MCF 10A (cell line): ENCODE data around the gene GDF11. TPM values are rescaled to one million over a fixed set of nuclear protein-coding genes. Genes with fewer than 3 reads are reported as not detected.

Experiments
- BruUV-seq: library from RNA; stranded (reverse); fragments of 400-500 nt; replicated peaks from 2 replicates; lab custom pipeline; 2021; lab: Mats Ljungman, UMichigan
- CTCF ChIA-PET: fragments of 300-600 bp; sonication (Branson Sonifier 250); formaldehyde crosslinking; extraction: SDS; loops from one replicate; lab custom pipeline; 2021; ENCODE audit warnings: antibody characterized with exemption, inconsistent platforms; lab: Yijun Ruan, JAX
- POLR2A ChIA-PET: fragments of 300-600, 350-650 bp; sonication (Branson Sonifier 250); formaldehyde crosslinking; extraction: SDS; loops from one replicate; lab custom pipeline; 2020; ENCODE audit warnings: antibody characterized with exemption, inconsistent platforms; lab: Yijun Ruan, JAX
- DNase-seq: peaks from one replicate; pipeline ENCODE4 v3.0.0-alpha.2; 2018; ENCODE audit not compliant: unreplicated experiment
- H3K27ac Mint-ChIP-seq: one replicate; pipeline ENCODE4 v1.8.0; 2022; ENCODE audit warnings: mild to moderate bottlenecking, low read depth, mixed read lengths; ENCODE audit not compliant: unreplicated experiment
- H3K27me3 Mint-ChIP-seq: one replicate; pipeline ENCODE4 v1.8.0; 2022; ENCODE audit warnings: mixed read lengths; ENCODE audit not compliant: insufficient read depth, unreplicated experiment
- H3K36me3 Mint-ChIP-seq: one replicate; pipeline ENCODE4 v1.8.0; 2022; ENCODE audit warnings: mild to moderate bottlenecking, moderate library complexity, mixed read lengths; ENCODE audit not compliant: insufficient read depth, unreplicated experiment
- H3K4me1 Mint-ChIP-seq: one replicate; pipeline ENCODE4 v1.8.0; 2022; ENCODE audit warnings: mixed read lengths; ENCODE audit not compliant: insufficient read depth, unreplicated experiment
- H3K4me3 Mint-ChIP-seq: one replicate; pipeline ENCODE4 v1.8.0; 2022; ENCODE audit warnings: mild to moderate bottlenecking, moderate library complexity, mixed read lengths; ENCODE audit not compliant: unreplicated experiment
- H3K9me3 Mint-ChIP-seq: one replicate; pipeline ENCODE4 v1.8.0; 2022; ENCODE audit warnings: mixed read lengths; ENCODE audit not compliant: unreplicated experiment
- CTCF ChIP-seq: fragments of 200-600 bp; IDR thresholded peaks from one replicate; pipeline ENCODE4 v1.8.0; 2022; ENCODE audit warnings: antibody characterized with exemption, mild to moderate bottlenecking; ENCODE audit not compliant: unreplicated experiment
- intact Hi-C: fragments of 100-400 bp; cut with micrococcal nuclease; formaldehyde crosslinking; loops from 2 replicates; pipeline ENCODE4 v1.14.1; 2022
- total RNA-seq: library from RNA; stranded (reverse); gene quantifications from 2 replicates; pipeline ENCODE4 v1.2.3, GENCODE V29; 2022

GDF11 gene
- total RNA-seq, 1 experiment from 2014 or later, result 1.9 TPM

DNA sequence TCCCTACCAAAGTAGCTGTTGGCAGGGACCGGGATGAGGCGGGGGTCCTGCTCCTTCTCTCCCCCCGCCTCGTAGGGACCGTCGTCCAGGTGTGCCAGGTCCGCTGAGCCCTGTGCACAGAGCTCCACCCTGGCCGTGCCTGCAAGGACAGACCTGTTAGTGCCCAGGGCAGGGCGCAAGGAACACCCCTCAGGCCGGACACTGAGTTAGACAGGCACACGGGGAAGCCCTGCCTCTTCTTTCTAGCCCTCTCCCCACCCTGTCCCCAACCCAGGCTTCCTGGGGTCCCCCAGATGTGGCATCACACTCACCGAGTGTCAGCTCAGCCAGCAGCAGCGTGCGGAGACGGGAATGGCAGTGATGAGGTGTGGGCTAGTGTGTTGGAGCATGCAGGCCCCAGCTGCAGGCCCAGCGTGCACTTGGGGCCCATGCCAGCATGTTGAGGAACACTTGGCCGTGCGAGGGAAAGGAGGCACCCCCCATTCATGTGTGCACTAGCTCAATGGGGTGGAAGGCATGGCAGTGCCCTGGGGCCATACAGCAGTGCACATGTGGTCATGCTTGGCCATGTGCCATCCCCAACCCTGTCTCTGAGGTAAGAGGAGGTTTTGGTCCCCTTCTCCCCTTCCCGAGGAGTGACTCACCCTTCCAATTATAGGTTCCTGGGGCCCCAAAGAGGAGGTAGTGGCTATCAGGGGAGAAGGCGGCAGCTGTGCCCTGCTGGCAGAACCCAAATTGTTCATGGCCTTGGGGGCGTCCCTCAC, 42.5 kb upstream of the GDF11 start:
- BruUV-seq, result no TSS peak
- peak; percentile 81 for DNase-seq
- no peak for TF ChIP-seq CTCF
- H3K4me3 Mint-ChIP-seq, result no peak overlapping the region
- H3K36me3 Mint-ChIP-seq, result no peaks in the 10 kb centered on the region
- POLR2A ChIA-PET, result no interaction called here
- no peaks in the 10 kb centered on the region for H3K9me3 Mint-ChIP-seq
- H3K27ac Mint-ChIP-seq, result no peak overlapping the region
- peaks cover 7% of the 10 kb centered on the region for H3K4me1 Mint-ChIP-seq
- H3K27me3 Mint-ChIP-seq, result peaks cover 26% of the 10 kb centered on the region
- intact Hi-C loops, result no loop called here
- CTCF ChIA-PET, result interaction anchor here (1.2 kb wide), 1 partner anchor 44 kb away, joined by 3 read pairs; no protein-coding TSS in a partner anchor

- Mint-ChIP-seq H3K4me3 (no peak overlapping the region), H3K4me1 (peaks cover 7% of the 10 kb centered on the region), H3K27me3 (peaks cover 14% of the 10 kb centered on the region), H3K9me3 (no peaks in the 10 kb centered on the region), H3K27ac (no peak overlapping the region), H3K36me3 (no peaks in the 10 kb centered on the region)
- TF ChIP-seq CTCF, result no peak
- no TSS peak for BruUV-seq
- DNase-seq, result no peak
- CTCF ChIA-PET, result no interaction called here
- POLR2A ChIA-PET, result no interaction called here
- intact Hi-C loops, result no loop called here
These were observed 40.1 kb upstream of the GDF11 start for GRCh38 chr12:55702861-55703260.

DNA sequence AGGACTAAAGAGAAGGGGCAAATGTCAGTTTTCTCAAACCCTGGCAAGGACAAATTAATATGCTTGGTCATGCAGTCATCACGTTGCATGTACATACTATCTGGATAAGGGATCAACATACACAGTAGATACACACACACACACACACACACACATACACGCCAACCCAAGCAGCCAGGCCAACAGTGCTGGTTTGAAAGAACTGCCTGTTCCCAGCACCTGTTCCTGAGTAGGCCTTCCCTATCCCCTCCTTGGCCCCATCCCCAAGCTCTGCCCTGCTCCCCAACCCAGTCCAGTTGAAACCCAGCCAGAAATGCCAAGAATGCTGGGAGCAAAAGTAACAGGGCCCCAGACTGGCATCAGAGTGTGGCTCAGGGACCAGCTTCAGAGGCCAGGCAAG, 39.6 kb upstream of the GDF11 start:
- BruUV-seq, result no TSS peak
- Mint-ChIP-seq H3K4me3 (no peak overlapping the region), H3K36me3 (no peaks in the 10 kb centered on the region), H3K4me1 (peaks cover 10% of the 10 kb centered on the region), H3K27ac (no peak overlapping the region), H3K9me3 (no peaks in the 10 kb centered on the region), H3K27me3 (peaks cover 17% of the 10 kb centered on the region)
- TF ChIP-seq CTCF, result no peak
- intact Hi-C loops, result no loop called here
- ChIA-PET POLR2A (no interaction called here), CTCF (no interaction called here)
- no peak for DNase-seq

GRCh38 chr12:55703901-55704761, 38.8 kb upstream of the GDF11 start:
- Mint-ChIP-seq H3K27ac (no peak overlapping the region), H3K4me3 (no peak overlapping the region), H3K36me3 (no peaks in the 10 kb centered on the region), H3K9me3 (no peaks in the 10 kb centered on the region), H3K4me1 (peaks cover 14% of the 10 kb centered on the region), H3K27me3 (peaks cover 25% of the 10 kb centered on the region)
- CTCF ChIA-PET, result interaction anchor here (0.6 kb wide), 1 partner anchor 17 kb away, joined by 3 read pairs; no protein-coding TSS in a partner anchor
- no peak for TF ChIP-seq CTCF
- no TSS peak for BruUV-seq
- intact Hi-C loops, result no loop called here
- no peak for DNase-seq
- POLR2A ChIA-PET, result no interaction called here
